ENCODE results near the gene CGNL1.

Gene CGNL1

GRCh38 chr15:57551715-57552677 lies 175.7 kb downstream of the CGNL1 start:
- DNase-seq, result no peak

GRCh38 chr15:57552678-57553334 lies 176.5 kb downstream of the CGNL1 start:
- no peak for DNase-seq

- DNase-seq, result no peak
Observed at GRCh38 chr15:57553526-57553925, 177.2 kb downstream of the CGNL1 start.

- DNase-seq, result no peak
Observed at GRCh38 chr15:57554063-57554811, 177.9 kb downstream of the CGNL1 start.

- DNase-seq, result no peak
Observed at GRCh38 chr15:57554812-57555179, 178.5 kb downstream of the CGNL1 start.

- no peak for DNase-seq
Observed at GRCh38 chr15:57555270-57555669, 179.0 kb downstream of the CGNL1 start.

GRCh38 chr15:57556040-57556439 lies 179.7 kb downstream of the CGNL1 start:
- DNase-seq, result no peak

- no peak for DNase-seq
Observed at GRCh38 chr15:57557267-57557666, 181.0 kb downstream of the CGNL1 start.

- no peak for DNase-seq
Observed at GRCh38 chr15:57557810-57558209, 181.5 kb downstream of the CGNL1 start.

- DNase-seq, result peak; percentile 68 to 71
Observed at GRCh38 chr15:57559875-57560274, 183.6 kb downstream of the CGNL1 start.

GRCh38 chr15:57561041-57561711 lies 184.9 kb downstream of the CGNL1 start:
- DNase-seq, result peak; percentile 72 to 77

GRCh38 chr15:57562196-57562769 lies 186.0 kb downstream of the CGNL1 start:
- no peak for DNase-seq

GRCh38 chr15:57563416-57563815 lies 187.1 kb downstream of the CGNL1 start:
- DNase-seq, result no peak

- peak in 1 of 2 donors; percentile 30 for DNase-seq
Observed at GRCh38 chr15:57565311-57565710, 189.0 kb downstream of the CGNL1 start.

- no peak for DNase-seq
Observed at GRCh38 chr15:57566834-57567233, 190.5 kb downstream of the CGNL1 start.

GRCh38 chr15:57567891-57568290 lies 191.6 kb downstream of the CGNL1 start:
- no peak for DNase-seq

GRCh38 chr15:57568299-57568698 lies 192.0 kb downstream of the CGNL1 start:
- no peak for DNase-seq

GRCh38 chr15:57570340-57570739 lies 194.0 kb downstream of the CGNL1 start:
- DNase-seq, result no peak

- no peak for DNase-seq
Observed at GRCh38 chr15:57570994-57571393, 194.7 kb downstream of the CGNL1 start.

- no peak for DNase-seq
Observed at GRCh38 chr15:57571725-57572124, 195.4 kb downstream of the CGNL1 start.

GRCh38 chr15:57572468-57572867 lies 196.2 kb downstream of the CGNL1 start:
- no peak for DNase-seq

GRCh38 chr15:57573151-57573550 lies 196.8 kb downstream of the CGNL1 start:
- DNase-seq, result no peak

Data from inflammatory macrophage (primary cell).